Measurements from ENCODE around the gene PODN.

Gene PODN

DNA sequence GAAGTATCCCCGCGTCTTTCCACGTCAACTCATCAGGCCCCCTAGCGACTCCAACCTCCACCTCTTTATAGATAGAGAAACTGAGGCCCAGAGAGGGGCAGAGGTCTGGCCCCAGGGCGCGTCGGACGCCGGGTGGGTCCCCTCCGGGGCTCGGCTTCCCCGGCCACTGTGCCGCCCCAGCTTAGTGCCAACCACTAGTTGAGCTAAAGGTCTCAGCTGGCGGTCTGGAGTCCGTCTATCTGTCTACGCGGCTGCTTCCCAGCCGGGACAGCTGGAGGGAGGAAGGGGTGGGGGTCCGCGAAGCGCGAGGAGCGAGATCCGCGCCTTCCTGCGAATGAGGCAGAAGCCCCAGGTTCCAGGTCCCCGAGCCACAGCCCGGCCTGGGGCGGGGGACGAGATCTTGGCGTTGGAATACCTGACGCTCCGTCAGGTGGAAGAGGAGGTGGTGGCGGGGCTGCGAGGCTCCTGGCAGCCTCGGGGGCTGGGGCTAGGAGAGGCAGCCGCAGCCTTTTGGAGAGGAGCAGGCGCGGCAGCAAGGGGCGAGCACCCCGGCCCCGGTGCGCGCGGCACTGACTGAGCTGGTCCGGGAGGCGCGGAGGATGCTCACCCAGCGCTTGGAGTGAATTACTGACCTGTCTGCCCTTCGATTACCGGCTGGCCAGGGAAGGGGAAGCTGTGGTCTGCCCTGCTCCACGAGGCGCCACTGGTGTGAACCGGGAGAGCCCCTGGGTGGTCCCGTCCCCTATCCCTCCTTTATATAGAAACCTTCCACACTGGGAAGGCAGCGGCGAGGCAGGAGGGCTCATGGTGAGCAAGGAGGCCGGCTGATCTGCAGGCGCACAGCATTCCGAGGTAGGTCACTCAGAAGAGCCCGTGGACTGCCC, 937 bp downstream of the PODN start:
- DNase-seq (ENCODE audit: low read depth), result no peak
- TF ChIP-seq CTCF (IDR thresholded peaks at IDR 0.05; ENCODE audit: control insufficient read depth, extremely low read depth, insufficient read depth), result no peak
- no peak overlapping the region for H3K4me3 ChIP-seq (ENCODE audit: low read depth, low read length)

- no peak overlapping the region for H3K4me3 ChIP-seq (ENCODE audit: low read depth, low read length)
- TF ChIP-seq CTCF (IDR thresholded peaks at IDR 0.05; ENCODE audit: control insufficient read depth, extremely low read depth, insufficient read depth), result no peak
- DNase-seq (ENCODE audit: low read depth), result no peak
Measured at GRCh38 chr1:53063744-53064515, 1.9 kb downstream of the PODN start.

DNA sequence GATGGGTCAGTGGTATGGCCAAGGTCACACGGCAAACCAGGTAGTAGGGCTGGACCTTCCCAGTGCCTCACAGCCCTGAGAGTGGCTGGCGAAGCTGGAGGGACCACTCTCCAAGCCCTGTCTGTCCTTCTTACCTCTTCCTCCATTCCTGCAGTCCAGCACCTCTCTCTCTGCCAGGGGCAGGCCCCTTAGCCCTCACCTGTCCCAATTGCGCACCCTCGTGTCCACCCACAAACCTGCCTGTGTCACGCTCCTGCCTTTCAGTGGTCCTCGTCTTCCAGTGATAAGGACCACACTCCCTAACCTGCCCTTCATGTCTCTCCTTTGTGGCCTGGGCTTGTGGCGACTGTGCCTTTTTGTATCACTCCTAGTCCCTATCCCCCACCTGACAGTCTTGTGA, 3.4 kb downstream of the PODN start:
- TF ChIP-seq CTCF (IDR thresholded peaks at IDR 0.05; ENCODE audit: control insufficient read depth, extremely low read depth, insufficient read depth), result no peak
- no peak overlapping the region for H3K4me3 ChIP-seq (ENCODE audit: low read depth, low read length)
- DNase-seq (ENCODE audit: low read depth), result no peak

- H3K4me3 ChIP-seq (ENCODE audit: low read depth, low read length), result no peak overlapping the region
- no peak for DNase-seq (ENCODE audit: low read depth)
- TF ChIP-seq CTCF (IDR thresholded peaks at IDR 0.05; ENCODE audit: control insufficient read depth, extremely low read depth, insufficient read depth), result no peak
Measured at GRCh38 chr1:53066488-53066887, 4.5 kb downstream of the PODN start.

DNA sequence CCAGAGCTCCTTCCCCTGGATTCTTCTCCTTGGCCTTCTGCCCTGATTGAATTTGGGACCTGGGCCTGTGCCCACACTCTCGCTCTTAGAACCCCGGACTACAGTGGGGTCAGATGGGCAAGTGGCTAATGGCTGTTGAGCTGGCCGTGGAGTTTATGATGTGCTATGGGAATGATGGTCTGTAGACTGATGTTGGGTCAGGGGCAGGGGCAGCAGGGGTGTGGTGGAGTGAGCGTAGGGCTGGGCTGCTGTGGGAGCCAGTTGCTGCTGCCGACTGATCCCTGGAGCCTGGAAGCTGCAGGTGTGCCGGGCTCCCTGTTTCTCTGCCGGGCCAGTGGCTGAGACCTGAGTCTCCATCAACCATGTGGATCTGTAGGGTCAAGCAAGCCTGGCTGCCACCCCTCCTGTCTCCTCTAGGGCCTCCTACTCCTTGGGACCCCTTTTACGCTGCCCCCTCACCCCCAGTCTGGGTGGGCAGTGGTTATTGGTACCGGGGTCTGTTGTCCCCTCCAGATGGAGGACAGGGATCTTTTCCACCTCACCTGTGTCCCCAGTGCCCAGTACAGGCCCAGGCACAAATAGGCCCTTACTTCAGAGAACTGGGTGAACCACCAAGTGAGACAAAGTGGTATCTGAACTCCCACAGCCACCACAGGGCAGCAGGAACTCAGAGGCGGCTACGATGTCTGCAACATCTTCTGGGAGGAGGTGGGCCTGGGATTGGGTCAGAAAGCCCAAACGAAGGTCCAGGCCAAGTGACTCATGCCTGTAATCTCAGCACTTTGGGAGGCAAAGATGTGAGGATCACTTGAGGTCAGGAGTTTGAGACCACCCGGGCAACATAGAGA, 5.1 kb downstream of the PODN start:
- no peak for DNase-seq (ENCODE audit: low read depth)
- no peak for TF ChIP-seq CTCF (IDR thresholded peaks at IDR 0.05; ENCODE audit: control insufficient read depth, extremely low read depth, insufficient read depth)
- no peak overlapping the region for H3K4me3 ChIP-seq (ENCODE audit: low read depth, low read length)

- no peak for TF ChIP-seq CTCF (IDR thresholded peaks at IDR 0.05; ENCODE audit: control insufficient read depth, extremely low read depth, insufficient read depth)
- H3K4me3 ChIP-seq (ENCODE audit: low read depth, low read length), result no peak overlapping the region
- no peak for DNase-seq (ENCODE audit: low read depth)
Measured at GRCh38 chr1:53067886-53068285, 5.9 kb downstream of the PODN start.

All from LNCaP clone FGC (cell line).